Upper lobe of left lung (tissue), 4 donors: ENCODE data around the gene ZNF367.

Source experiments
- EP300 ChIP-seq, 4 donors: sonication (generic); formaldehyde crosslinking; IDR thresholded peaks; one replicate each; pipeline ENCODE4 v1.5.1; 2017; ENCODE audit warnings: antibody characterized with exemption in 4 of 4, control low read depth in 2 of 4
- POLR2A ChIP-seq, 4 donors: fragments of 450-650 bp; IDR thresholded peaks; one replicate each; pipeline ENCODE4 v1.5.1; 2016 to 2017; ENCODE audit warnings: antibody characterized with exemption in 4 of 4, mild to moderate bottlenecking in 2 of 4
- POLR2AphosphoS5 ChIP-seq, 2 donors: sonication (generic); formaldehyde crosslinking; IDR thresholded peaks; one replicate each; pipeline ENCODE4 v1.5.1; 2017; ENCODE audit warnings: antibody characterized with exemption in 2 of 2
- TF ChIP-seq, protein P1 (sequence below), 6 experiments: fragments of 450-650 bp in 4 of 6; fragments of 200-600 bp in 2 of 6; sonication (generic) in 2 of 6; IDR thresholded peaks; one replicate each; pipeline ENCODE4 v1.5.1; 2016 to 2019; ENCODE audit warnings: antibody characterized with exemption in 6 of 6

DNA sequence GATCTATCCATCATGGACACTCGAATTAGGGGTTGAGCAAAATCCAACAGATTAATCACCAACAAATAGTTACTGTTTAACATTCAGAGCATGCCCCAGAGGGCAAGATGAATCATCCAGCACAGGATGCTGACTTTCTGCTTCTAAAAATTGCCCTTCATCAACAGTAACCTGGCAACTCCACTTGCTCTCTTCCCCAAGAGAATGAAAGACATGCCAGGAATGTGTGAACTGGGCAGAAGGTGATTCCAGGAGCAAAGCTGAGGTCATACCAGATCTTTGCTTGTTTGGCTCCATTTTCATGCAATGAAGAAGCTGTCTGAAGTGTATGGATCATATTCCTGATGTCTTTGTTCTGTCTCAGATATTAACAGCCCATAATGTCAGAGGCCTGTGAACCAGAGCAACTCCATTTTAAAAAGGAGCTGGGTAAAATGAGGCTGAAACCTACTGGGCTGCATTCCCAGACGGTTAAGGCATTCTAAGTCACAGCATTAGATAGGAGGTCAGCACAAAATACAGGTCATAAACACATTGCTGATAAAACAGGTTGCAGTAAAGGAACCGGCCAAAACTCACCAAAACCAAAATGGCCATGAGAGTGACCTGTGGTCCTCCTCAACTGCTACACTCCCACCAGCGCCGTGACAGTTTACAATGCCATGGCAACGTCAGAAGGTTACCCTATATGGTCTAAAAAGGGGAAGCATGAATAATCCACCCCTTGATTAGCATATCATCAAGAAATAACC lies 2.5 kb upstream of the ZNF367 start:
- TF ChIP-seq, protein P1, sequence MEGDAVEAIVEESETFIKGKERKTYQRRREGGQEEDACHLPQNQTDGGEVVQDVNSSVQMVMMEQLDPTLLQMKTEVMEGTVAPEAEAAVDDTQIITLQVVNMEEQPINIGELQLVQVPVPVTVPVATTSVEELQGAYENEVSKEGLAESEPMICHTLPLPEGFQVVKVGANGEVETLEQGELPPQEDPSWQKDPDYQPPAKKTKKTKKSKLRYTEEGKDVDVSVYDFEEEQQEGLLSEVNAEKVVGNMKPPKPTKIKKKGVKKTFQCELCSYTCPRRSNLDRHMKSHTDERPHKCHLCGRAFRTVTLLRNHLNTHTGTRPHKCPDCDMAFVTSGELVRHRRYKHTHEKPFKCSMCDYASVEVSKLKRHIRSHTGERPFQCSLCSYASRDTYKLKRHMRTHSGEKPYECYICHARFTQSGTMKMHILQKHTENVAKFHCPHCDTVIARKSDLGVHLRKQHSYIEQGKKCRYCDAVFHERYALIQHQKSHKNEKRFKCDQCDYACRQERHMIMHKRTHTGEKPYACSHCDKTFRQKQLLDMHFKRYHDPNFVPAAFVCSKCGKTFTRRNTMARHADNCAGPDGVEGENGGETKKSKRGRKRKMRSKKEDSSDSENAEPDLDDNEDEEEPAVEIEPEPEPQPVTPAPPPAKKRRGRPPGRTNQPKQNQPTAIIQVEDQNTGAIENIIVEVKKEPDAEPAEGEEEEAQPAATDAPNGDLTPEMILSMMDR (IDR thresholded peaks at IDR 0.05) = no peak
- TF ChIP-seq POLR2AphosphoS5 (IDR thresholded peaks at IDR 0.05) (peak; percentile 8 to 73), POLR2A (IDR thresholded peaks at IDR 0.05) (no peak), EP300 (IDR thresholded peaks at IDR 0.05) (peak in 2 of 4 donors; percentile 4 to 37)
